Retinal pigment epithelial cell (primary cell): ENCODE results near the gene CARHSP1.
"Not testable (repeated sequence)": the region's sequence is repeated elsewhere in the genome, so short reads cannot be mapped to it uniquely, and the experiment has no call there.

Experiments used
- DNase-seq: peaks from one replicate; pipeline ENCODE4 v3.0.0-alpha.2; 2010; ENCODE audit warnings: low read depth
- H3K4me3 ChIP-seq: 2 replicates; pipeline ENCODE4 v1.5.1; 2011; ENCODE audit warnings: mild to moderate bottlenecking, low read length, control low read depth, moderate library complexity
- TF ChIP-seq, protein P1 (sequence below): conservative IDR thresholded peaks from 2 replicates; pipeline ENCODE4 v1.5.1; 2011; ENCODE audit warnings: low read depth, low read length, control low read depth, inconsistent platforms

CARHSP1 gene

DNA sequence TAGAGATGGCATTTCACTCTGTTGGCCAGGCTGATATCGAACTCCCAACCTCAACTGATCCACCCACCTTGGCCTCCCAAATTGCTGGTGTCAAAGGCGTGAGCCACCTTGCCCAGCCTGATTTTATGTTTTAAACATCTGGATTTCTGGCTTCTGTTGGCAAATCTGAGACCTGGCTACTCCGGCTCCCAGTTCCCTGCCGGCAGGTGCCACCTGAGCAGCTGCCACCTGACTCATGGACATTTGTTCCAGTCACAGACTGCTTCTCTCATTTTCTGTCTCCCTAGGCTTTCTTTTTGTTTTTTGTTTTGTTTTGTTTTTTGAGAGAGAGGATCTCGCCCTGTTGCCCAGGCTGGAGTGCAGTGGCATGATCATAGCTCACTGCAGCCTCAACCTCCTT is 61.6 kb downstream of the CARHSP1 start:
- DNase-seq, result no peak
- H3K4me3 ChIP-seq, result no peak overlapping the region
- TF ChIP-seq, protein P1, sequence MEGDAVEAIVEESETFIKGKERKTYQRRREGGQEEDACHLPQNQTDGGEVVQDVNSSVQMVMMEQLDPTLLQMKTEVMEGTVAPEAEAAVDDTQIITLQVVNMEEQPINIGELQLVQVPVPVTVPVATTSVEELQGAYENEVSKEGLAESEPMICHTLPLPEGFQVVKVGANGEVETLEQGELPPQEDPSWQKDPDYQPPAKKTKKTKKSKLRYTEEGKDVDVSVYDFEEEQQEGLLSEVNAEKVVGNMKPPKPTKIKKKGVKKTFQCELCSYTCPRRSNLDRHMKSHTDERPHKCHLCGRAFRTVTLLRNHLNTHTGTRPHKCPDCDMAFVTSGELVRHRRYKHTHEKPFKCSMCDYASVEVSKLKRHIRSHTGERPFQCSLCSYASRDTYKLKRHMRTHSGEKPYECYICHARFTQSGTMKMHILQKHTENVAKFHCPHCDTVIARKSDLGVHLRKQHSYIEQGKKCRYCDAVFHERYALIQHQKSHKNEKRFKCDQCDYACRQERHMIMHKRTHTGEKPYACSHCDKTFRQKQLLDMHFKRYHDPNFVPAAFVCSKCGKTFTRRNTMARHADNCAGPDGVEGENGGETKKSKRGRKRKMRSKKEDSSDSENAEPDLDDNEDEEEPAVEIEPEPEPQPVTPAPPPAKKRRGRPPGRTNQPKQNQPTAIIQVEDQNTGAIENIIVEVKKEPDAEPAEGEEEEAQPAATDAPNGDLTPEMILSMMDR, result no peak

DNA sequence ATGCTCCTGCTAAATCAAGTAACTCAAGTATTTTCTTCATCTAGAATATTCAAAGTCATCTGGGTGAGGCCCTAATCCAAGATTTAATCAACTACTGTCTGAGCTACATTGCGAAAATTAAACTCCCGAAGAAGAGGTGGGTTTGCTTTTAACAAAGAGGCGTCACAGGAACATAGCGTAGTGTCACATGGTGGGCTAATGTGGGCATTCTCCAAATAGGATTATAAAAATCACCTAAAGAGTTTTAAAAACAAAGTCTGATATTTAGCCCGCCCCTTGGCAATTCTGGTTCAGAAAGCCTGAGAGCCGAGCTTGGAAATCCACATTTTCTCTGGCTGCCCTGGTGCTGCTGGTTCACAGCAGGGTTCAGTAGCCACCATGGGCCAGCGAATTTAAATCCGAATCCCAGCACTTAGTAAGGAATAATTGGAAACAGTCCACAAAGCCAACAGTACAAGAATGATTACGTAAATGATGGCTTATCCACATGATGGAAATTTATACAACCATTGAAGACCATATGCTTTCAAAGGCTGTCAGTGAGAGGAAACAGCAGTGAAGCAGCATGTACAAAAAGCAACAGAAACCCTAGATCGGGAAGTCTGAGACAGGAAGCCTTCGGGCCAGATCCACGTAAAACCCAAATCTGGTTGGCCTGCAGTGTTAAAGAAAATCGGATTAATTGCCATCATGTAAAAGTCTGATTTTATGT is 62.4 kb downstream of the CARHSP1 start:
- no peak overlapping the region for H3K4me3 ChIP-seq
- peak; percentile 56 for DNase-seq
- TF ChIP-seq, protein P1, result no peak

DNA sequence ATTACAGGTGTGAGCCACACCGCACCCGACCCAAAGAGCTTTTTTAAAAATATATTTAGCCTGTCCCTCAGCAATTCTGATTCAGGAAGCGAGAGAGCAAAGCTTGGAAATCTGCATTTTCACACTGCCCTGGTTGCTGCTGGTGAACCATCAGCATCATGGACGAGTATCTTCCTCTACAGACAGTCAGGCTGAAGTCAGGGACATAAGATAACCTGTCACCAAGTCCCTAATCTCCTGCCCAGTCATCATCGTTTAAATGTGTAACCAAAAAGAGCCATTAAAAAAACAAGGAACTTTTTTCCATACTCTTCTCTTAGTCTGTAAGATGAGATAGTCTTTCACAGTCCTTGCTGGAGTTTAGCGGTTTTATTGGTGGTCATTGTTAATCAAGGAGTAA is 64.5 kb downstream of the CARHSP1 start:
- TF ChIP-seq, protein P1, result no peak
- DNase-seq, result no peak
- H3K4me3 ChIP-seq, result no peak overlapping the region

- H3K4me3 ChIP-seq, DNase-seq: not testable (repeated sequence)
Observed at GRCh38 chr16:8803733-8804132, 65.1 kb downstream of the CARHSP1 start.
